ENCODE results near the gene PLXNA4.

The PLXNA4 gene

DNA sequence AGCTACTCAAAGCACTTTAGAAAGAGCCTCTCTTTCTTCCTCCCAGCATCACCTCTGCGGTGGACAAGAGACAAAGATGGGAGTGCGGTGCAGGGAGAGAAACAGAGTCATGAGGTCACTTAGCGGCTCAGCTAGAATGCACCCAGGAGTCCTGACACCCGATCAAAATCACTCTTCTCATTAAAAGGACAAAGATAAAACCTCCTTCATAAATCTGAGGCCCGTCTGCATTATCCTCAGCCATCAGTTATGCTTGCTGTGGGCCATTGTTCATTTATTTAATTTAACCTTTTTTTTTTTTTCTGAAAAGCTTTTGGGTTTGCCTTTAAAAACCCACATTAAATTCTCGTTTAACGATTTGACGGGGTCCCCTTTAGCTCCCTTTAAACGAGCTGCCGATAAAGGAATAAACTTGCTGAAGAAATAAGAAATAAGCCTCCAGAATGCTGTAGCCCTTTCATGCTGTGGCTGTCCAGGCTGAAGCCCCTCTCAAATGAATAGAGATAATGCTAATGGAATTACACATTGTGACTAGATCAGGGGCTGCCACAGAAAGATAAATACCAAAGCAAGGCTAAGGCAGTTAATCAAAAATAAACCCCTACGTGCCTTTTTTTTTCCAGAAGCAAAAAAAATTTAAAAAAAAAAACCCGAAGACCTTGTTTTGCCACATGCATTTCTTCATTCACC is 16.1 kb upstream of the PLXNA4 start:
- DNase-seq (ENCODE audit: low spot score) = no peak

GRCh38 chr7:132590162-132590561 is 13.9 kb upstream of the PLXNA4 start:
- no peak for DNase-seq (ENCODE audit: low spot score)

- DNase-seq (ENCODE audit: low spot score) = no peak
Observed at GRCh38 chr7:132588596-132588995, 12.3 kb upstream of the PLXNA4 start.

GRCh38 chr7:132584796-132585494 is 8.7 kb upstream of the PLXNA4 start:
- no peak for DNase-seq (ENCODE audit: low spot score)

- no peak for DNase-seq (ENCODE audit: low spot score)
Observed at GRCh38 chr7:132581431-132581830, 5.2 kb upstream of the PLXNA4 start.

GRCh38 chr7:132580717-132581285 is 4.5 kb upstream of the PLXNA4 start:
- peak; percentile 38 for DNase-seq (ENCODE audit: low spot score)

DNA sequence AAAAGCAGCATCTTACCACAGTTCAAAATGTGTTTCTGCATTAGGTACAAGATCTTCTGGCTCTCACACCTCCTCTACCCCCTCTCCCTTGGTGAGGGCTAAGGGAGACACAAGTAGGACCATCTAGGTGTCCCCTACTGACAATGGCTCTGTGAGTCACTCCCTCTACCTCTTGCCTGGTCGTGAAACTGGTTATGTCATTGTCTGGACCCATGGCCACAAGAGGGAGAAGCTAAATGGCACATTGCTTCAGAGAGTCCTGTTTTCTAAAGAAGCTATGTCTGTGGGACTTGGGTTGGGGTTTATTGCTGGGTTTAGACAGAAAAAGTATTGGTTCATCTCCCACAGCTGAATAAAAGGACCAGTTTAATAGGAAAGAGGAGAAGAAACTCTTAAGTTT is 4.0 kb upstream of the PLXNA4 start:
- no peak for DNase-seq (ENCODE audit: low spot score)

- DNase-seq (ENCODE audit: low spot score) = no peak
Observed at GRCh38 chr7:132579260-132579899, 3.1 kb upstream of the PLXNA4 start.

- DNase-seq (ENCODE audit: low spot score) = no peak
Observed at GRCh38 chr7:132578826-132579225, 2.6 kb upstream of the PLXNA4 start.

- DNase-seq (ENCODE audit: low spot score) = no peak
Observed at GRCh38 chr7:132578050-132578370, 1.7 kb upstream of the PLXNA4 start.

DNA sequence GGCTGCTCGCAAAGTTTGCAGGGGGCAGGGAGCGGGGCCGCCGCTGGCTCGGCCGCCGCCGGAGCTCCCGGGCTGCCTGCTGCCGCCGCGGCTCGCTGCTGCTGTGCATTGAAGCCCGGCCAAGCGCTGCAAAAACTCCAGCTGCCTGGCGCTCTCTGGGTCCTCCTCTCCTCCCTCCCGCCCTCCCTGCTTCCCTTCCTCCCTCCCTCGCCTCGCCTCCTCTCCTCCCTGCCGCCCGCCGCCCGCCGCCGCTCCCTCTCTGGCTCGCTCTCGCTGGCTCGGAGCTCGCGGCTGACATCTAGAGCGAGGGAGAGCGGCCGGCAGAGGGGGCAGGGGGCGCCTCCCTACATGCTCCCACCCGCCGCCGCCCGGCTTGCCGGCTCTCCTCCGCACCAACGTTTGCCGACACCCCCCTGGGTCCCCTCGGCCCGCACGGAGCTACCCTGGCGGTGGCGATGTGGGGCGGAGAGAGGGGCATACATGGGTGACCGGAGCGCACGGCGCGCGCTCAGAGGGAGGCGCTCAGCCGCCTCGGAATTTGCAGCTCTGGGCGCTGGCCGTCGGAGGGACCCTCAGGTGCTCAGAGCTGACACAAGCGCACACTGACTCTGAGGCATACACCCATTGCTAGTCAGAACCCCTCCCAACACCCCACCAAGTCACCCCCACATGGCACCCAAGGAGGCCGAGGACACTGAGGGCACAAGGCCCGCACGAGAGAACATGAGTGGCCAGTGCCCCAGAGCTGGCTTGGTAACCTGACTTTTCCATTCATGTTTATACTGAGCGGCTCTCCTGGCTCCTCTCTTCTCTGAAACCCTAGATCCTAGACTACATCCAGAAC is 1.2 kb upstream of the PLXNA4 start:
- DNase-seq (ENCODE audit: low spot score) = no peak

DNA sequence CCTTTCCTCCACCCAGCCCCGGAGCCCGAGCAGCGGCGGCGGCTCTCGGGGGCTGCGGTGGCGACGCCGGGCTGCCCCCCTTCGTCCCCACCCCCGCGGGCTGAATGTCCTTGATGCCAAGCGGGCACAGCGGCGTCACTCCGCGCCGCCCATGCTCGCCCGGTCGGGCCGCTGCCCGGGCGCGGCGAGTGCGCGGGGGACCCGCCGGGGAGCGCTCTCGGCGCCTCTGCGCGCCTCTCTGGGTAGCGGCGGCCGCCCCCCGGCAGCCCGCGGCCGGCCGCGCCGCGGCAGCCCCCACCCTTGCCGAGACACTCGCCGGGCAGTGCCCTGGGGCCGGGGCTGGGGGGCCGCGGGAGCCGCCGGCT is 433 bp upstream of the PLXNA4 start:
- no peak for DNase-seq (ENCODE audit: low spot score)

DNA sequence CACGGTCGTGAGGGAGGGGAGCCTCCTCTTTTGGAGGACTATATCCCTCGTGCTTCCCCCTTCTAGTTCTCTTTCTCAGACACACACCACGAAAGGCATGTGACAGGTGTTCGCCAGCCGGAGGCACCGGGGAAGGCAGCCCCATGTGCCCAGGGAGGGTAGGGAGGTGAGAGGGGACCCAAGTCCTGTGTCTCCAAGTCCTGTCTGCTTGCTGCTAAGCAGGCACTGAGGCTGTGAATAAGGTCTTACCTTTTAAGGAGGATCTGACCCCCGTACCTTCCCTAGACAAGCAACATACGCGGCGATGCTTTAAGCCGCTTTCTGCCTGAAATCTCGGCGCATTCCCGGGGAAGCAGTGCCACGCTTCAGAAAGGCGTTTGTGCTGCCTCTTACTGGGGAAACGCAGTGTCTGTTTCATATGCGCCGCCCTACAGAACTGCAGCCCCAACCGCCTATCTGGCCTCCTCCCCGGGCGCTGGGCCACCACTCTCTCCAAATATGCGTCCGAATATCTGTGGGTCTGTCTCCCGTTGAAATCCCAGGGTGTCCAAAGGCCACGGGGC is 770 bp downstream of the PLXNA4 start:
- DNase-seq (ENCODE audit: low spot score) = no peak

- no peak for DNase-seq (ENCODE audit: low spot score)
Observed at GRCh38 chr7:132574223-132574622, 2.0 kb downstream of the PLXNA4 start.

DNA sequence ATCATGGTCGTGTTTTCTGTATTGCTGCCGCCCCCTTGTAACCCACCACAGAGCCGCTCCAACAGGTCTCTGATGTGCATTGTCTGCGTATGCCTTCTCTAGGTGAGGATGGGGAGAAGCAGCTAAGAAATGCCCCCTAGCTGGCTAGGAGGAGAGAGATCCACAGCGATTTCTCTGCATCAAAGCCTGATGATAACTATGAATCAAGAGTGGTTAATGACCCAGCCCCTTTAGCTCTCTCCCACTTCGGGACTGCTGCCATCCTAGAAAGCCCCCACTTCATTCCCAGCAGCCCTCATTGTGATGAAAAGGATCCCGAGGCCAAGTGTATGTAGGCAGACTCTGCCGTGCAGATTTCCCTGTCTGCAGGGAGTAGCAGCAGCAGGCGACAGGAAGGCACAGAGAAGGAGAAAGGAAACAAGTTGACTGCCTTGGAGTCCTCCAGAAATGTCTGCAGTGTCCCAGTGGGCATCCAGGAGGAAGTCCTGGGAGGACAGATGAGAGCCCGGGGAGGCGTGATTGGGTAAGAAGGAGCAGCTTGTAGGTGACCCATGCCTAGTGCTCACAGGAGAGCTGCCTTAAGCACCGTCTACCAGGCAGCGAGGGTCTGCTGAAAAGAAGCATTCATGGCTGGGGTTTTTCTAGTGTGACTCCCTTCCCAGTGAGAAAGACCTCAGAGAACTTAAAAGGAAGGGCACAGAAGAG is 2.9 kb downstream of the PLXNA4 start:
- DNase-seq (ENCODE audit: low spot score) = no peak

DNA sequence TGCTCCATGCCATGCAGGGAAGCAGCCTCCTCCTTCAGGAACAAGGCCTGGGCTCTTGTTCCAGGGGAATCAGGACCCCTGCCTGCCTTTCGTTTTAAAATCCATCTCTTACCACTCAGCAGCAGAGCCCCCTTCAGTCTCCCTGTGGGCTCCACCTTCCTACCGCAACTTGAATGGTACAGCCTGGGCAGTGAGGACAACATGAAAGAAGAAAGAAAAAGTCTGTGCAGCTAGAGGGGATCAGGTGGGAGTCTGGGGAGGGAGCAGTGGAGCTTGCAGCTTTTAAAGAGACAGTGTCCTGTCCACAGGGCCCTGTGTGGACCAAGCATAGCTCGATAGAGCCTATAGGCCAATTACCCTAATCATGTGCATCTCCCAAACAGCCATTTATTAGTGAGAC is 3.7 kb downstream of the PLXNA4 start:
- DNase-seq (ENCODE audit: low spot score) = no peak

GRCh38 chr7:132571970-132572369 is 4.3 kb downstream of the PLXNA4 start:
- no peak for DNase-seq (ENCODE audit: low spot score)

GRCh38 chr7:132569884-132570614 is 6.2 kb downstream of the PLXNA4 start:
- DNase-seq (ENCODE audit: low spot score) = no peak

GRCh38 chr7:132568962-132569361 is 7.3 kb downstream of the PLXNA4 start:
- no peak for DNase-seq (ENCODE audit: low spot score)

DNA sequence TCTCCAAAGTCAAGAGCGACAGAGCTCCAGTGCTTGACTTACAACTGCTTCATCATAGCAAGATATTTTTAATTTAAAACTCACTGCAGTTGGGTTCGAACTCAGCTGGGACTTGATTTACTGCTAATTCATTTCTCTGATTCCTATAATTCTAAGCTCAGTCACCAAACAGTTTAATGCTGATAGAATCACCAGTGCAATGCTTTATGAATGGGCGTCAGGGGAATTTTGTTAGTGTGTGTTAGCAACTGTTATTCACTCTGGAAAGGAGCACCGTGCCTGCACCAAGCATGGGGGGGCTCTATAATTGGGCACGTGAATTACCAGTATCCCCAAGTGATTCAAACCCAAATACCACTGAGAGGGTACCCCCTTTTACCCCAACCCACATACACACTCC is 10.4 kb downstream of the PLXNA4 start:
- DNase-seq (ENCODE audit: low spot score) = no peak

DNA sequence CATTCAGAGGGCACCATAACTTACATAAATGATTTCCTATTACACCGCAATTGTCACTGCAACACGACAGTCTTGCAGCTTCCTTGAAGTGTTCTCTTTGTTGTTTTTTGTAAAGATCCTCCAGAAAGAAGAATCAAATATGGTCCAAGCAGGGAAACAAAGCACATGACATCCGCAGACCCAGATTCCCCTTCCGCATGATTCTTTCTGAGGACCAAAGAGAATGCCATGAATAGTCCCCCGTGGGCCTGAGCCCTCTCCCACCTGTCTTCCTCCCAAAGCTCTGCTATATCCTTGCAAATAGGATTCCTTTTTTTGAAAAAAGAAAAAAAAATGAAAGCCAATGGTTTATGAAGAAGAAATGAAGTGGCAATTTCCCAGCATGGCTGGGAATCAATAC is 10.8 kb downstream of the PLXNA4 start:
- no peak for DNase-seq (ENCODE audit: low spot score)

All from germinal center (tissue), 1 donor.